ENCODE data around the gene RPL36AL. TPM values are rescaled to one million over a fixed set of nuclear protein-coding genes. Genes with fewer than 3 reads are reported as not detected.
"Not testable (repeated sequence)": the region's sequence is repeated elsewhere in the genome, so short reads cannot be mapped to it uniquely, and the experiment has no call there.

The RPL36AL gene
- total and polyA plus RNA-seq, 4 donors: 117 to 729 (median 251) TPM

DNA sequence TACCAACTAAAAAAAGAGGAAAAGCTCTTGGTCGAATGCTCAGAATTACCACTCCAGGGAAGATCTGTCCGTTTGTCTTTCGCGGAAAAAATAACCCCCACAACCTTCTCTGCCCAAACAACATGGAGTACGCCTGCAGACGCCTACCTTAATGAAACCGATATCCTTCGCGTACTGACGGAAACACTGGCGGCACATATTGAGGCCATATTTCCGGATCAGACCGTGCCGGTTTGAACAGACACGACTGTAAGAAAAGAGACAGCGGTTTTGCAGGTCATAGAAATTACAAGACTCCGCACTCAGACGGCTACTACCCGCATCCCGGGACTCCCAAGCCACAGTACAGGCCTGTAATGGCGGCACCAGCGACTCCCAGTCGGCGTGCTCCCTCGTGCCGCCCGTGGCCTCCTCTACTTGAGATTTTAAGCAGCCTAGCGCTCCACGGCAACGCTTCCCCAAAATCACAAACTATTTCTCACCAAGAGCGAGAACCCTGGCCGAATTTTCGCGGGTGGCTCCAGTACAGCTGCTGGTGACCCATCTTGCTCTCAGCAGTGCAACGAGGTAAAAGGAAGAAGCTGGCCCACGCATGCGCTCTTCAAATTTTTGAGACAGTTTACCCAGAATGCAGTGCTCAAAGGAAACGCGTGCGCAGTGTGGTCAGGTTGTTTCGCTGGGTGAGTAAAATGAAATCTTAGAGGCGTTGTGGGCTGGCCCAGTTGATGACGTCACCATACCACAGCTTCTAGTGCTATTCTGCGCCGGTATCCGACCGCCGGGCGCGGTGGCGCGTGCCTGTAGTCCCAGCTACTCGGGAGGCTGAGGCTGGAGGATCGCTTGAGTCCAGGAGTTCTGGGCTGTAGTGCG is 34.4 kb downstream of the RPL36AL start, which contains the start of gene RPS29:
Gene RPS29, minus strand, starts transcription at position 578 of the 870 bp plus-strand sequence. Its CDS starts 34 bp downstream, at position 544.
- peak; percentile 99 to 100 (median 100) for DNase-seq
- Histone ChIP-seq H3K9ac (ENCODE audit: insufficient read depth in 1 of 2, low read length in 2 of 2) (peak within 1 kb of the TSS; percentile 95 to 97), H3K27ac (ENCODE audit: low read depth in 1 of 2, low read length in 1 of 2) (peak within 1 kb of the TSS; percentile 93 to 96), H3K27me3 (ENCODE audit: control insufficient read depth in 3 of 3, insufficient read depth in 3 of 3, low read length in 2 of 3) (no peaks in the 10 kb centered on the region), H3K36me3 (ENCODE audit: control insufficient read depth in 4 of 4, insufficient read depth in 4 of 4, low read length in 4 of 4) (peaks cover 9 to 20% (median 16%) of the 10 kb centered on the region in 4 donors), H3K9me3 (ENCODE audit: control insufficient read depth in 4 of 4, insufficient read depth in 3 of 4, low read length in 3 of 4) (no peaks in the 10 kb centered on the region), H3K4me3 (peak within 1 kb of the TSS; percentile 89), H3K4me1 (ENCODE audit: control insufficient read depth in 5 of 5, insufficient read depth in 5 of 5, low read length in 5 of 5) (peaks cover 0 to 19% (median 10%) of the 10 kb centered on the region in 5 donors)
- WGBS, 2 donors: 0 to 1% methylated on average over 53 to 54 of the region's 55 CpGs
- ATAC-seq (ENCODE audit: insufficient read depth, low FRiP score): peak; percentile 90
- TF ChIP-seq, protein P1, sequence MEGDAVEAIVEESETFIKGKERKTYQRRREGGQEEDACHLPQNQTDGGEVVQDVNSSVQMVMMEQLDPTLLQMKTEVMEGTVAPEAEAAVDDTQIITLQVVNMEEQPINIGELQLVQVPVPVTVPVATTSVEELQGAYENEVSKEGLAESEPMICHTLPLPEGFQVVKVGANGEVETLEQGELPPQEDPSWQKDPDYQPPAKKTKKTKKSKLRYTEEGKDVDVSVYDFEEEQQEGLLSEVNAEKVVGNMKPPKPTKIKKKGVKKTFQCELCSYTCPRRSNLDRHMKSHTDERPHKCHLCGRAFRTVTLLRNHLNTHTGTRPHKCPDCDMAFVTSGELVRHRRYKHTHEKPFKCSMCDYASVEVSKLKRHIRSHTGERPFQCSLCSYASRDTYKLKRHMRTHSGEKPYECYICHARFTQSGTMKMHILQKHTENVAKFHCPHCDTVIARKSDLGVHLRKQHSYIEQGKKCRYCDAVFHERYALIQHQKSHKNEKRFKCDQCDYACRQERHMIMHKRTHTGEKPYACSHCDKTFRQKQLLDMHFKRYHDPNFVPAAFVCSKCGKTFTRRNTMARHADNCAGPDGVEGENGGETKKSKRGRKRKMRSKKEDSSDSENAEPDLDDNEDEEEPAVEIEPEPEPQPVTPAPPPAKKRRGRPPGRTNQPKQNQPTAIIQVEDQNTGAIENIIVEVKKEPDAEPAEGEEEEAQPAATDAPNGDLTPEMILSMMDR (IDR thresholded peaks at IDR 0.05; ENCODE audit: control extremely low read depth, extremely low read depth): no peak

DNA sequence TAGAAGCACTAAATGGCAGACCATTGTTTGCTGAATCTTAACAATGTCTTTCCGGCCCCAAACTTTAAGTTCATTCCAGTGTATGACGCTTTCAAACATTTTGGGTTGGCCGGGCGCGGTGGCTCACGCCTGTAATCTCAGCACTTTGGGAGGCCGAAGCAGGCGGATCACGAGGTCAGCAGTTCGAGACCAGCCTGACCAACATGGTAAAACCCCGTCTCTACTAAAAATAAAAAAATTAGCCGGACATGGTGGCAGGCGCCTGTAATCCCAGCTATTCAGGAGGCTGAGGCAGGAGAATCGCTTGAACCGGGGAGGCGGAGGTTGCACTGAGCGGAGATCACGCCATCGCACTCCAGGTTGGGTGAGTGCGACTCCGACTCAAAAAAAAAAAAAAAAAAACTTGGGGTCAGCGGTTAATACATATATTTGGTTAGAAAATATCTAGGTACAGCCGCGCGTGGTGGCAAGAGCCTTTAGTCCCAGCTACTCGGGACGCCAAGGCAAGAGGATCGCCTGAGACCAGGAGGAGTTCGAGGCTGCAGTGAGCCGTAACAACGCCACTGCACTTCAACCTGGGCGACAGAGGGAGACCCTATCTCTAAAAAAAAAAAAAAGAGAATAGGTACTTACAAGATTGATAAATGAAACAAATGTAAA is 35.3 kb downstream of the RPL36AL start:
- Histone ChIP-seq H3K27ac (ENCODE audit: low read depth in 1 of 2, low read length in 1 of 2) (peak overlapping the region; percentile 56 to 93), H3K4me3 (peak overlapping the region; percentile 89), H3K9ac (ENCODE audit: insufficient read depth in 1 of 2, low read length in 2 of 2) (peak overlapping the region; percentile 95 to 97), H3K4me1 (ENCODE audit: control insufficient read depth in 5 of 5, insufficient read depth in 5 of 5, low read length in 5 of 5) (peaks cover 0 to 19% (median 10%) of the 10 kb centered on the region in 5 donors), H3K36me3 (ENCODE audit: control insufficient read depth in 4 of 4, insufficient read depth in 4 of 4, low read length in 4 of 4) (peaks cover 9 to 20% (median 16%) of the 10 kb centered on the region in 4 donors)
- not testable (repeated sequence) for H3K9me3 ChIP-seq (ENCODE audit: control insufficient read depth in 4 of 4, insufficient read depth in 3 of 4, low read length in 3 of 4); DNase-seq; ATAC-seq (ENCODE audit: insufficient read depth, low FRiP score); H3K27me3 ChIP-seq (ENCODE audit: control insufficient read depth in 3 of 3, insufficient read depth in 3 of 3, low read length in 2 of 3)
- WGBS, 2 donors: 15 to 18% methylated on average over 32 of the region's 32 CpGs

DNA sequence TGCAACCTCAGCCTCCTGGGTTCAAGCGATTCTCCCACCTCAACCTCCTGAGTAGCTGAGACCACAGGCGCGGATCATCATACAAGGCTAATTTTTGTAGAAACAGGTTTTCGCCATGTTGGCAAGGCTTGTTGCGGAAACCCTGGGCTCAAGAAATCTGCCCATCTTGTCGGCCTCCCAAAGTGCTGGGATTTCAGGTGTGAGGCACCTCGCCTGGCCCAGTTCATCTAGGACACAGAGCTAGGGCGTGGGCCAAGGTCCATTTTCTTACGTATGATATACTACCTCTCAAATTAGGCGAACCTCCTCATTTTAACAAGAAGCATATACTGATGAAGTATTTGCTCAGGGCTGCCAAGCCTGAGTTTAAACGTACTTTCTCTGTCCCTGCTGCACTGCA is 36.4 kb downstream of the RPL36AL start:
- 88 to 89% methylated on average over 11 of the region's 11 CpGs for WGBS, 2 donors
- no peak overlapping the region for H3K4me3 ChIP-seq
- no peak for ATAC-seq (ENCODE audit: insufficient read depth, low FRiP score)

More for the DNA sequence above, 36.4 kb downstream of the RPL36AL start:
- Histone ChIP-seq H3K27me3 (ENCODE audit: control insufficient read depth in 3 of 3, insufficient read depth in 3 of 3, low read length in 2 of 3) (no peaks in the 10 kb centered on the region), H3K27ac (ENCODE audit: low read depth in 1 of 2, low read length in 1 of 2) (peak overlapping the region in 1 of 2 donors; percentile 15), H3K4me1 (ENCODE audit: control insufficient read depth in 5 of 5, insufficient read depth in 5 of 5, low read length in 5 of 5) (peaks cover 0 to 19% (median 10%) of the 10 kb centered on the region in 5 donors), H3K9me3 (ENCODE audit: control insufficient read depth in 4 of 4, insufficient read depth in 3 of 4, low read length in 3 of 4) (no peaks in the 10 kb centered on the region), H3K9ac (ENCODE audit: insufficient read depth in 1 of 2, low read length in 2 of 2) (peak overlapping the region in 1 of 2 donors; percentile 28), H3K36me3 (ENCODE audit: control insufficient read depth in 4 of 4, insufficient read depth in 4 of 4, low read length in 4 of 4) (peaks cover 9 to 20% (median 16%) of the 10 kb centered on the region in 4 donors)
- DNase-seq: no peak
- TF ChIP-seq, protein P1 (IDR thresholded peaks at IDR 0.05; ENCODE audit: control extremely low read depth, extremely low read depth): no peak

Measured in lung (tissue), 12 donors.